ENCODE data around the gene NACC2.

GRCh38 chr9:135956802-135957174 is 138.3 kb downstream of the NACC2 start:
- TF ChIP-seq CTCF (IDR thresholded peaks at IDR 0.05; ENCODE audit: low read depth, low read length, missing input control) (no peak), RAD21 (IDR thresholded peaks at IDR 0.05) (no peak), MAX (IDR thresholded peaks at IDR 0.05) (no peak), NR2F2 (IDR thresholded peaks at IDR 0.05) (no peak), TAF1 (conservative IDR thresholded peaks at IDR 0.05) (no peak)

Data from liver (tissue), 3 donors.